ENCODE results near the gene CRX. TPM values are rescaled to one million over a fixed set of nuclear protein-coding genes. Genes with fewer than 3 reads are reported as not detected.
"Not testable (repeated sequence)": the region's sequence is repeated elsewhere in the genome, so short reads cannot be mapped to it uniquely, and the experiment has no call there.

Gene CRX
- not detected for total RNA-seq

GRCh38 chr19:47821460-47822020 lies at the start of gene CRX:
CRX (plus strand) TSS chr19:47821937; CDS start chr19:47834444, 12,507 bp downstream.
- intact Hi-C loops (cut with DNase I; ENCODE audit: low total_unique reads), result no loop called here
- H3K27ac ChIP-seq, result no peak within 1 kb of the TSS
- no peak within 1 kb of the TSS for H3K4me3 ChIP-seq
- no peaks in the 10 kb centered on the region for H3K9me3 ChIP-seq
- TF ChIP-seq CTCF (IDR thresholded peaks at IDR 0.05) (no peak), POLR2A (IDR thresholded peaks at IDR 0.05) (no peak)
- no peaks in the 10 kb centered on the region for H3K27me3 ChIP-seq
- no peaks in the 10 kb centered on the region for H3K36me3 ChIP-seq
- H3K4me1 ChIP-seq, result no peaks in the 10 kb centered on the region
- DNase-seq, result no peak

GRCh38 chr19:47776568-47776967 lies 45.2 kb upstream of the CRX start:
- no peak for DNase-seq
- Histone ChIP-seq H3K36me3 (no peaks in the 10 kb centered on the region), H3K9me3 (no peaks in the 10 kb centered on the region), H3K4me1 (peaks cover 0 to 5% of the 10 kb centered on the region in 2 donors), H3K27ac (peak overlapping the region in 1 of 2 donors; percentile 15), H3K27me3 (no peaks in the 10 kb centered on the region), H3K4me3 (no peak overlapping the region)
- intact Hi-C loops (cut with DNase I; ENCODE audit: low total_unique reads), result no loop called here
- TF ChIP-seq CTCF (IDR thresholded peaks at IDR 0.05) (no peak), POLR2A (IDR thresholded peaks at IDR 0.05) (no peak)

GRCh38 chr19:47777245-47778048 lies 44.3 kb upstream of the CRX start:
- H3K36me3 ChIP-seq; H3K9me3 ChIP-seq; intact Hi-C loops (cut with DNase I; ENCODE audit: low total_unique reads); H3K4me1 ChIP-seq; H3K27me3 ChIP-seq; DNase-seq: not testable (repeated sequence)
- peak overlapping the region; percentile 97 to 99 for H3K27ac ChIP-seq
- peak overlapping the region; percentile 79 to 92 for H3K4me3 ChIP-seq

- DNase-seq, result peak; percentile 76 to 81
- H3K4me3 ChIP-seq, result peak within 1 kb of the TSS; percentile 79 to 92
- no peaks in the 10 kb centered on the region for H3K27me3 ChIP-seq
- no peaks in the 10 kb centered on the region for H3K36me3 ChIP-seq
- H3K9me3 ChIP-seq, result no peaks in the 10 kb centered on the region
- intact Hi-C loops (cut with DNase I; ENCODE audit: low total_unique reads), result no loop called here
- H3K27ac ChIP-seq, result peak within 1 kb of the TSS; percentile 97 to 99
- TF ChIP-seq POLR2A (IDR thresholded peaks at IDR 0.05) (peak; percentile 76 to 92), CTCF (IDR thresholded peaks at IDR 0.05) (no peak)
- peaks cover 0 to 7% of the 10 kb centered on the region in 2 donors for H3K4me1 ChIP-seq
Observed at GRCh38 chr19:47778049-47778953, 43.4 kb upstream of the CRX start, which contains the start of gene SELENOW. SELENOW (plus strand) TSS chr19:47778703; CDS start chr19:47778786, 83 bp downstream.

- TF ChIP-seq CTCF (IDR thresholded peaks at IDR 0.05) (no peak), POLR2A (IDR thresholded peaks at IDR 0.05) (no peak)
- Histone ChIP-seq H3K9me3 (no peaks in the 10 kb centered on the region), H3K4me3 (peak overlapping the region; percentile 79 to 92), H3K27ac (peak overlapping the region; percentile 97 to 99), H3K4me1 (peaks cover 0 to 10% of the 10 kb centered on the region in 2 donors), H3K27me3 (no peaks in the 10 kb centered on the region), H3K36me3 (no peaks in the 10 kb centered on the region)
- intact Hi-C loops (cut with DNase I; ENCODE audit: low total_unique reads), result no loop called here
- DNase-seq, result peak; percentile 52 to 60
Observed at GRCh38 chr19:47778954-47779351, 42.8 kb upstream of the CRX start.

Data from uterus (tissue), 4 donors.